ENCODE data around the gene POLDIP3.

POLDIP3 gene

GRCh38 chr22:42596863-42597530, 17.7 kb downstream of the POLDIP3 start:
- Histone ChIP-seq H3K9ac (ENCODE audit: low read depth, low read length) (no peak overlapping the region), H3K27ac (ENCODE audit: low read depth, low read length) (no peak overlapping the region), H3K36me3 (ENCODE audit: insufficient read depth, low read length) (peaks cover 94% of the 10 kb centered on the region), H3K4me1 (ENCODE audit: insufficient read depth, low read length) (no peaks in the 10 kb centered on the region), H3K4me3 (ENCODE audit: low read length) (no peak overlapping the region), H3K9me3 (ENCODE audit: insufficient read depth, low read depth, low read length) (no peaks in the 10 kb centered on the region), H3K27me3 (ENCODE audit: insufficient read depth, low read length) (no peaks in the 10 kb centered on the region)
- WGBS = 94% methylated on average over 11 of the region's 11 CpGs

GRCh38 chr22:42596336-42596735, 18.3 kb downstream of the POLDIP3 start:
- Histone ChIP-seq H3K9me3 (ENCODE audit: insufficient read depth, low read depth, low read length) (no peaks in the 10 kb centered on the region), H3K27ac (ENCODE audit: low read depth, low read length) (no peak overlapping the region), H3K36me3 (ENCODE audit: insufficient read depth, low read length) (peaks cover 94% of the 10 kb centered on the region), H3K4me1 (ENCODE audit: insufficient read depth, low read length) (no peaks in the 10 kb centered on the region), H3K4me3 (ENCODE audit: low read length) (no peak overlapping the region), H3K9ac (ENCODE audit: low read depth, low read length) (no peak overlapping the region), H3K27me3 (ENCODE audit: insufficient read depth, low read length) (no peaks in the 10 kb centered on the region)
- 96% methylated on average over 5 of the region's 5 CpGs for WGBS

- Histone ChIP-seq H3K9me3 (ENCODE audit: insufficient read depth, low read depth, low read length) (no peaks in the 10 kb centered on the region), H3K27me3 (ENCODE audit: insufficient read depth, low read length) (no peaks in the 10 kb centered on the region), H3K9ac (ENCODE audit: low read depth, low read length) (no peak overlapping the region), H3K4me3 (ENCODE audit: low read length) (no peak overlapping the region), H3K27ac (ENCODE audit: low read depth, low read length) (no peak overlapping the region), H3K36me3 (ENCODE audit: insufficient read depth, low read length) (peaks cover 92% of the 10 kb centered on the region), H3K4me1 (ENCODE audit: insufficient read depth, low read length) (no peaks in the 10 kb centered on the region)
- 90% methylated on average over 3 of the region's 3 CpGs for WGBS
Measured at GRCh38 chr22:42595434-42595833, 19.2 kb downstream of the POLDIP3 start.

DNA sequence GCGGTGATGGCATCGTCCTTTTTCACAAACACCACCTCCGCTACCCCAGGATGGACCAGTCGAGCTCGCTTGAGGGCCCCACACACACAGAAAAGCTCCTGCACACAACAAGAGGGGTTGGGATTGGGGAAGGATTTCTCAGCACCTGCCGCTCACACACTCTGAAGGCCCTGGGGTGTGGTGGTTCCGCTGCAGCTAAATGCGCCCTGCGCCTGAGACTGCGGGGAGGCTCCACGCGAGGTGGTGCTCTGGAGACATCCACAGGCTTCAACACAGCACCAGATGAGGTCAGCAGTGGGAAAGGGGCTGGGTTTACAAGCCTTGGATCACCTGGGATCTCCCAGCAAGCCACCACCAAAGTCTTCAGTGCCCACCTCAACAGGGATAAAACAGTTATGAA, 22.7 kb downstream of the POLDIP3 start:
- WGBS = 94% methylated on average over 12 of the region's 12 CpGs
- Histone ChIP-seq H3K27ac (ENCODE audit: low read depth, low read length) (no peak overlapping the region), H3K9me3 (ENCODE audit: insufficient read depth, low read depth, low read length) (no peaks in the 10 kb centered on the region), H3K36me3 (ENCODE audit: insufficient read depth, low read length) (peaks cover 93% of the 10 kb centered on the region), H3K4me1 (ENCODE audit: insufficient read depth, low read length) (no peaks in the 10 kb centered on the region), H3K27me3 (ENCODE audit: insufficient read depth, low read length) (no peaks in the 10 kb centered on the region), H3K9ac (ENCODE audit: low read depth, low read length) (no peak overlapping the region), H3K4me3 (ENCODE audit: low read length) (no peak overlapping the region)

DNA sequence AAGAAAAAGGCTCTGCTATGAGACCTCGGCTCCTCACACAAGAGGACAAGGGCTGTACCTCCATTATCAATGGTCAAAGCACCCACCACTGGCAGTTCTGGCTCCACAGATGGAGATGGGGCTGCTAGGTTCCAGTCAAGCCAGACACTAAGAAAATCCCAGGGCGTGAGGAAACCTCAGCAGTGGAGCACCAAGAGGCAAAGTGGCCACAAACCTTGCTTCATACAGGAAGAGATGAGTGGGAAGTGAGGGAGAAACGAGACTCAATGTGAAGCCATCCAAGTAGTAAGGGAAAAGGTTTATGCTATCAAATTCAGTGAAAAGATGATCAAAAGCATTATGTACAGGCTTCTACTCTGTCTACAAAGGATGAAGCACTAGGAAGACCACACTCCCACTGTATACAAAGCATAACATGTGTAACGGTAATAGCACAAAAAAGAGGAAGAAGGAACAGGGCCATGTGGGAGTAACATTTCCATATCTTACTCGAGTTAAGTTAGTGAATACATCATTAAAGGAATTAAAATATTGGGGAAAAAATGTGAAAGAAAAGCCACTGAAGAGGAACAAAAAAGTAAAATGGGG, 27.0 kb downstream of the POLDIP3 start:
- Histone ChIP-seq H3K4me1 (ENCODE audit: insufficient read depth, low read length) (no peaks in the 10 kb centered on the region), H3K4me3 (ENCODE audit: low read length) (no peak overlapping the region), H3K27ac (ENCODE audit: low read depth, low read length) (no peak overlapping the region), H3K9me3 (ENCODE audit: insufficient read depth, low read depth, low read length) (no peaks in the 10 kb centered on the region), H3K36me3 (ENCODE audit: insufficient read depth, low read length) (peaks cover 85% of the 10 kb centered on the region), H3K27me3 (ENCODE audit: insufficient read depth, low read length) (no peaks in the 10 kb centered on the region), H3K9ac (ENCODE audit: low read depth, low read length) (no peak overlapping the region)
- WGBS = 95% methylated on average over 5 of the region's 5 CpGs

GRCh38 chr22:42586381-42586780, 28.3 kb downstream of the POLDIP3 start:
- Histone ChIP-seq H3K27ac (ENCODE audit: low read depth, low read length) (no peak overlapping the region), H3K36me3 (ENCODE audit: insufficient read depth, low read length) (peaks cover 72% of the 10 kb centered on the region), H3K9ac (ENCODE audit: low read depth, low read length) (no peak overlapping the region)

GRCh38 chr22:42585096-42585495, 29.6 kb downstream of the POLDIP3 start:
- Histone ChIP-seq H3K27me3 (ENCODE audit: insufficient read depth, low read length) (no peaks in the 10 kb centered on the region), H3K9ac (ENCODE audit: low read depth, low read length) (no peak overlapping the region), H3K9me3 (ENCODE audit: insufficient read depth, low read depth, low read length) (no peaks in the 10 kb centered on the region), H3K4me1 (ENCODE audit: insufficient read depth, low read length) (0 out of 2 replicates have a peak, but pooled peaks cover 3% of the 10 kb centered on the region), H3K36me3 (ENCODE audit: insufficient read depth, low read length) (peaks cover 62% of the 10 kb centered on the region), H3K27ac (ENCODE audit: low read depth, low read length) (no peak overlapping the region), H3K4me3 (ENCODE audit: low read length) (no peak overlapping the region)
- 95% methylated on average over 8 of the region's 8 CpGs for WGBS

More at GRCh38 chr22:42586381-42586780, 28.3 kb downstream of the POLDIP3 start:
- 96% methylated on average over 4 of the region's 4 CpGs for WGBS
- Histone ChIP-seq H3K4me1 (ENCODE audit: insufficient read depth, low read length) (0 out of 2 replicates have a peak, but pooled peaks cover 3% of the 10 kb centered on the region), H3K27me3 (ENCODE audit: insufficient read depth, low read length) (no peaks in the 10 kb centered on the region), H3K4me3 (ENCODE audit: low read length) (no peak overlapping the region), H3K9me3 (ENCODE audit: insufficient read depth, low read depth, low read length) (no peaks in the 10 kb centered on the region)

DNA sequence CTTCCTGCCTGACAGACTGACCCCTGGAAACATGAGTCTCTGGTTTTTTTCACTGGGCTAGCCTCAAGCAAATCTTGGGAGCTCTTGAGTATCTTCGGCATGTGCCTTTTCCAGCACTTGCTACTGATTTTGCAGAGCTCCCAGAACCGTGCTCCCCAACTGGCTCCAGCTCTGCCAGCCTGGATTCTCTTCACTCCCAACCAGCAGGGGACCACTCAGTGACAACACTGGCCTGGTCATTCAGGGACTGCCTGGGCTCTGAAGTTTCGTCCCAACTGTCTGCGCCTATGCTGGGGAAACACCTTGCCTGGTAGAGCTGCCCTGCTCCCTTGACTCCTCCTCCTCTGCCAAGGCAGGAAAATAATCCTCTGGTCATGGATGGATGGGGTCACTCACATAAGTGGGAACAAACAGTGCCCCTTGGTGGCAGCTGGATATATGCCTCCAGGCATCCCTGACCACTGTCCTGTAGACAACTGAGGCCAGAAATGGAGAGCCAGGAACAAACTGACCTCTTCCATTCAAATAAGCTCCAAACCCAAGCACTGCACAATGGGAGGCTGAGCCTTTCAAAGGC, 30.2 kb downstream of the POLDIP3 start:
- 97% methylated on average over 4 of the region's 4 CpGs for WGBS
- H3K4me1 ChIP-seq (ENCODE audit: insufficient read depth, low read length) = 0 out of 2 replicates have a peak, but pooled peaks cover 3% of the 10 kb centered on the region
- H3K27me3 ChIP-seq (ENCODE audit: insufficient read depth, low read length) = no peaks in the 10 kb centered on the region
- no peak overlapping the region for H3K9ac ChIP-seq (ENCODE audit: low read depth, low read length)
- no peak overlapping the region for H3K4me3 ChIP-seq (ENCODE audit: low read length)
- H3K36me3 ChIP-seq (ENCODE audit: insufficient read depth, low read length) = peaks cover 61% of the 10 kb centered on the region
- no peak overlapping the region for H3K27ac ChIP-seq (ENCODE audit: low read depth, low read length)
- no peaks in the 10 kb centered on the region for H3K9me3 ChIP-seq (ENCODE audit: insufficient read depth, low read depth, low read length)

- Histone ChIP-seq H3K27ac (ENCODE audit: low read depth, low read length) (no peak overlapping the region), H3K36me3 (ENCODE audit: insufficient read depth, low read length) (peaks cover 64% of the 10 kb centered on the region)
Measured at GRCh38 chr22:42582987-42583386, 31.7 kb downstream of the POLDIP3 start.

GRCh38 chr22:42581762-42582716, 32.6 kb downstream of the POLDIP3 start:
- Histone ChIP-seq H3K4me3 (ENCODE audit: low read length) (peak overlapping the region; percentile 82), H3K4me1 (ENCODE audit: insufficient read depth, low read length) (0 out of 2 replicates have a peak, but pooled peaks cover 3% of the 10 kb centered on the region), H3K9me3 (ENCODE audit: insufficient read depth, low read depth, low read length) (no peaks in the 10 kb centered on the region), H3K27me3 (ENCODE audit: insufficient read depth, low read length) (no peaks in the 10 kb centered on the region), H3K9ac (ENCODE audit: low read depth, low read length) (peak overlapping the region; percentile 96), H3K27ac (ENCODE audit: low read depth, low read length) (peak overlapping the region; percentile 73), H3K36me3 (ENCODE audit: insufficient read depth, low read length) (peaks cover 64% of the 10 kb centered on the region)
- 8% methylated on average over 64 of the region's 64 CpGs for WGBS

More at GRCh38 chr22:42582987-42583386, 31.7 kb downstream of the POLDIP3 start:
- WGBS = 93% methylated on average over 1 of the region's 1 CpG
- Histone ChIP-seq H3K4me1 (ENCODE audit: insufficient read depth, low read length) (0 out of 2 replicates have a peak, but pooled peaks cover 3% of the 10 kb centered on the region), H3K9me3 (ENCODE audit: insufficient read depth, low read depth, low read length) (no peaks in the 10 kb centered on the region), H3K27me3 (ENCODE audit: insufficient read depth, low read length) (no peaks in the 10 kb centered on the region), H3K4me3 (ENCODE audit: low read length) (no peak overlapping the region), H3K9ac (ENCODE audit: low read depth, low read length) (no peak overlapping the region)
